HG02840 (cell line): ENCODE results near the gene RAB3B.
"Not testable (repeated sequence)": the region's sequence is repeated elsewhere in the genome, so short reads cannot be mapped to it uniquely, and the experiment has no call there.

Experiments
- ATAC-seq: cut with Tn5 transposase; IDR thresholded peaks from one replicate; pipeline ENCODE4 v1.9.1; 2021; ENCODE audit warnings: mild to moderate bottlenecking, moderate library complexity, moderate number of reproducible peaks; ENCODE audit not compliant: unreplicated experiment, low FRiP score

RAB3B gene

DNA sequence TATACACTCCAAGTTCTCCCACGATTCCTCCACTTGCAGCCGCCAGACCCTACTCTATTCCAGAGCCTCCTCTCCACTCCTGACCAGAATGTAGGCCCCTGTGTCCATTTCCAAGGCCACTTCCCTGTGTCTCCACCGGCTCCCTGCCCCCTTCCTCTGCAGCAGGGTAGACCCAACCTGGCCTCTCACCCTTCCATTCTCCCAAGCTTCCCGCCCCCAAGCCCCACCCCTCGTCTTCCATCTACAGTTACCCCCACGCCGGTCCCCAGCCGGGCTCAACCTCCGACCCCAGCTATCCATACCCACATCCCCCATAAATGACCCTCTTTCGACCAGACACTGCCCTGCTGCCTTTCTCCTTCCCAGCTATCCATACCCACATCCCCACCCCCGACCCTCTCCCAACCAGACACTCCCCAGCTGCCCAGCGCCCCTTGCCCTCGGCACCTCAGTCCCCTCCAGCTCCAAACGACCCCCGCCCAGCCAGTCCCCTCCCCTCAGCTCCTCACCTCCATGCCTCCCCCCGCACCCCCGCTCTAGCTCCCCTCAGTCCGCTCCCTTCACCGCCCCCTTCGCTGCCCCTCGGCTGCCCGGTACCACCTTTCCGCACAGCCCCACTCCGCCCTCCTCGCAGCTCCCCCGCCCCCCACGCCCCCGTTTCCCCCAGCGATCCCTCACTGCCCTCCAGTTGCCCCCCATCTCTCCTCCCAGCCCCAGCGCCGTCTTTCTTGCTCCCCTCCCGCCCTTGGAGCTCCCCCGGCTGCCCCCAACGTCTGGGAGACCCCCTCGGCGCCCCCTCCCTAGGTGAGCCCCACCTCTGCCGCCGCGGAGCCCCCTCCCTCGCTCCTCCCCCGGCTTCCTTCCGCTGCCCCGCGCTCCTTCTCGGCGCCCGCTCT, 670 bp downstream of the RAB3B start:
- ATAC-seq = no peak

DNA sequence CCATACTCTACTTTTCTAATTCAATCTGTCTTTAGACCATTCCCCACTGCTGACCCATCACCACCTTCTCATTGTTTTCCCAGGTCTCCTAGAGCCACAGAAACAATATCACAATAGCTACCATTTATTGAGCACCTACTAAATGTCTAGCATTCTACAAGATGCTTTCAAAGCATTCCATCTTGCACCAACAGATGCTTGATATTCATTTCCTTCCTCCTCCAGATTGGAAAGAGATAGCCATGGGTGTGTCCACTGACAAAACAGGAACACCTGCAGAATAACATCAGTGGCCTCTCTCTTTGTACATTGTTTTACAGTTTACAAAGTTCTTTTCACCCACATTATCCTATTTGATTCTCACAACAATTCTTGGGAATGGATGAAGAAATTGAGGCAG, 2.2 kb downstream of the RAB3B start:
- ATAC-seq = no peak

DNA sequence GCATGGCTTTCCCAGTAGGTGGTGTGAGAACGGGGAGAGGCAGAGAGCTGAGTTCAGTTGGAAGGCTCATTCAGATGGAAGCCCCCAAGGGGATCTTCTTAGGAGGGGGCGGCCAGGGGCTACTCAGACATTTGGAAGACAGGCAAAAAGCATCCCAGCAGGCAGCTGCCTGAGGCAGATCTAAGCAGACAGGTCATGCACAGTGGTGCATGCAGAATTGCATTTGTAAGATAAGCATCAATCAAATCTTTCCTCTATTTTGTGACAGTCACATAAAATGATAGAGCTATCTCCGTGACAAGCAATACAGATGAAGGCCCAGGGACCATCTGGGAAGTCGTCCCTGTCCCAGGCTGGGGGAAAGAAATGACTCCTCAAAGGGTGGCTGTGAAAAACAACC, 3.8 kb downstream of the RAB3B start:
- ATAC-seq = no peak

DNA sequence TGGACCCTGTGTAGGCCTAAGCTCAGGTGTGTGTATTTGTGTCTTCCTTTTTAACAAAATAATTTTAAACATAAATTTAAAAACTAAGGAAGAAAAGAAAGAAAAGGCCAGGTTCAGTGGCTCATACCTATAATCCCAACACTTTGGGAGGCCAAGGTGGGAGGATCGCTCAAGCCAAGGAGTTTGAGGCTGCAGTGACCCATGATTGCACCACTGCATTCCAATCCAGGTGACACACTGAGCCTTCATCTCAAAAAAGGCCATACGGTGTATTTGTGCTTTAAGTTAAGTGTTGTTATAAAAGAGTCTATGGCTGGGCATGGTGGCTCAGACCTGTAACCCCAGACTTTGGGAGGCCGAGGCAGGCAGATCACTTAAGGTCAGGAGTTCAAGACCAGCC, 8.3 kb downstream of the RAB3B start:
- no peak for ATAC-seq

DNA sequence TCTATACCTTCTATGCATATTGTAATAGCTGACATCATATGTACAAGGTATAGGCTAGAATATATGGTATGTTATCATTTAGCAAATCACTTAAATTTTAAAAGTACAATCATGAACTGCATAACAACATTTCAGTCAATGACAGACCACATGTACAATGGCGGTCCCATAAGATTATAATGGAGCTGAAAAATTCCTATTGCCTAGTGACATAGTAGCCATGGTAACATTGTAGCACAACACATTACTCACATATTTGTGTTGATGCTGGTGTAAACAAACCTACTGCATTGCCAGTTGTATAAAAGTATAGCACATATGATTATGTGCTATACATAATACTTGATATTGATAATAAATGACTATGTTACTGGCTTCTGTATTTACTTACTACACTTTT, 8.9 kb downstream of the RAB3B start:
- no peak for ATAC-seq

DNA sequence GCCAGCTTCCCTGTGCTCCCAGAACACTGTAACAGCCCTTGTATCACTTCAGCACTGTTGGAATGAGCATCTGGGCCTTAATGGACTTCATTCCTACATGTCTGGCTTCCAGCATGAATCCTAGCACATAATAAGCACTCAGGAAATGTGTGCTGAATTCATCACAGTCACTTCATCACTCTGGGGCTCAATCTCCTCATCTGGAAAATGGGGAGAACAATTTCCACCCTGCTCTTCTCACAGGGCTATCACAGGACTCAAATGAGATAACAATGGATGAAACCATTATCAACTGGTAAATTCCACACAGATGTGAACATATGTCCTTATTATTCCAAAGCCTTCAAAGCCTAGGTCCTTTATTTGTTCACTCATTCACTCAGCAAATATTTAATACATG, 12.4 kb downstream of the RAB3B start:
- no peak for ATAC-seq

DNA sequence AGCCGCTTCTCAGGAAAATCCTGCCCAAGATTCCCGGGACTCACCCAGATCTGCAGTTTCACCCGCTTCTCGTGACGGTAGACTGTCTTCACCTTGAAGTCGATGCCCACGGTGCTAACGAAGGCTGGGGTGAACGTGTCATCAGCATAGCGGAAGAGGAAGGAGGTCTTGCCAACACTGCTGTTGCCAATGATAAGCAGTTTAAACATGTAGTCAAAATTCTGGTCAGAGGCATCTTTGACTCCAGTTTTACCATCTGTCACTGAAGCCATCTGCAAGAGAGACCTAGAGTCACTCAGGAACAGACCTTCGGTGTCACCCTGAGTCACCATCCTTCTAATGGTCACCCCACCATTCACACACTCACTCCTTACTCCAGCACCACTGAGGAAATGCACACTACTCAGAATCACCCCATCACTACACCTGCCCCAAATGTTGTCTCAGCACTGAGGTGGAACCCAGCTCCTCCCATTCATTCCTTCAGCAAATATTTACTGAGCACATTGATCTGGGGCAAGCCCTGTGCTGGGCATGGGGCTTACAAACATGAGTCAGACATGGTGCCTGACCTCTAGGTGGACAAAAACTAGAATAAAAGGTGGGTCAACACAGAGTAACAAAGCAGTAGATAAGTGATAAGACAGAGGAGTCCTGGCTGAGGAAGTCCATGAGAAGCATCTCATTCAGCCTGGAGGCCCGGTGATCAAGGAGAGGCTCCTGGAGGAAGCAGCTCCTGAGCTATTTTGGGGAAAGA, 13.5 kb downstream of the RAB3B start:
- no peak for ATAC-seq

DNA sequence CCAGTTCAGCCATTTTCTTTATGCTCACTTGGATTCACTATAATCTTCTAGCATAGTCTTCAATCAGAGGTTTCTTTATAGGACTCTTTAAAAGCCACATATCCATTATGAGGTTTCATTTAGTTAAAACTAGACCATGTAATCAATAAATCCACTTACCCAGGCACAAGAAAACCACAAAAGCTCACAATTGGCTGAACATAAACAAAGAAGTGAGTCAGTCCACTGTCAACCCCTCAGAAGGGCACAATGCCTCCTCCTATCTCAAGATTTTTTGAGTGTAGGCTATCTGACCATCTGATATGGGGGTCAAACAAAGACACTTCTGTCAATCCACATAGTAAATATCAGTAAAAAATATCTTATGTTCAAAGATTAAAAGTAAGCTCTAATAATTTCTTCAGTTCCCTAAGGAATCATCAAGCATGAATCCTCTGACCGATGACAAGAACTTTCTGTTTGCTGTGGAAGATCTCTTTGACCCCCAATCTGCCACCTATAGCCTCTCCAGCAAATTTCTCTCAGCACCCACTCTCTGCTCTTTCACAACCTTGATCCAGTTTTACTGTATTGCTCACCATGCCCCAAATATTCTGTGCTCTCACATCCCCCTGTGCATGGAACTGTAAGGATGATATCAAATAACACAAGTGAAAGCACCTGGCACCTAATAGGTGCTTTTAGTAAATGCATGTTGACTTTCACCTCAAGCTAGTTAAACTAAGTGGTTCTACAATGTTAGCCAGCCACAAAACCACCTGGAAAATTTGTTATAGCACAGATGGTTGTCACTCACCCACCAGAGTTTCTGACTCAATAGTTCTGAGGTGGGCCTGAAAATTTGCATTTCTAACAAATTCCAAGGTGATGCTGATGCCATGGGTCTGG, 16.7 kb downstream of the RAB3B start:
- no peak for ATAC-seq

DNA sequence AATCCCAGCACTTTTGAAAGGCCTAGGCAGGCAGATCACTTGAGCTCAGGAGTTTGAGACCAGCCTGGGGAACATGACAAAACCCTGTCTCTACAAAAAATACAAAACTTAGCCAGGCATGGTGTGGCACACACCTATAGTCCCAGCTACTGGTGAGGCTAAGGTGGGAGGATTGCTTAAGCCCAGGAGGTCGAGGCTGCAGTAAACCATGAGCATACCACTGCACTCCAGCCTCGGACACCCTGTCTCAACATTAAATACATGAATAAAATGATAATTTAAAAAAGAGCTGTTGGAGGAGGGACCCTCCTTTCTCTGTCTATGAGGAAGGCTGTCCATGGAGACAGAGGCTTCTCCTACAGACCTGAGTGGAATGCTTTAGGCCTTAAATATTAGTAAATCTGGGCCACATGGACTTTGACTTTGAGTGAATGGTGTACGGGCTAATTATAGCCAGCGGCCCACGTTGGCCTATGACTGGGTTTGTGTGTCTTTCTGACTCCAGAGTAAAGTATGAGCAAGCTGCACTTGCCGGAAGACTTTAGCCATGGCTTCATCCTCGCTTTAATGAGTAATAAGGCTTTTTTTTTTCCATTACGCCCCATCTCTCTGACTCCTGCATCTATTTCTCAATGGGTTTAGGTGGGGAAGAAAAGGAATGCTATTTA, 21.3 kb downstream of the RAB3B start:
- no peak for ATAC-seq

DNA sequence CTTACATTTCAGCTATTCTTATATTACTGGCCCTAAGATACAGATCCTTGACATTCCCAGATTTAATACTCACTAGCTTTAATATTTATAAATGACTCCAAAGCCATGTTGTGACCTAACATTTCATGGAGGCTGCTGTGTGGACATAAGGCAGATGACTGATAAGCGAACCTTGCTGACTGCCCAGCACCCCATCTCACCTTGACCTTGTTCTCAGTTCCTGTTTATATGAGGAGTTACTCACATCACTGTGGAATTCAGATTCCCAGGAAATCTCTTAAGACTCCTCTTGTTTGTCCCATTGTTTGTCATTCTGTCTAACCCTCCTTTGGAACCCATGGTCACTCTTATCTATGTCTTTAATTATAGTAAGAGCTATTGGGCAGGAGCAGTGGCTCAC, 21.9 kb downstream of the RAB3B start:
- ATAC-seq = no peak

DNA sequence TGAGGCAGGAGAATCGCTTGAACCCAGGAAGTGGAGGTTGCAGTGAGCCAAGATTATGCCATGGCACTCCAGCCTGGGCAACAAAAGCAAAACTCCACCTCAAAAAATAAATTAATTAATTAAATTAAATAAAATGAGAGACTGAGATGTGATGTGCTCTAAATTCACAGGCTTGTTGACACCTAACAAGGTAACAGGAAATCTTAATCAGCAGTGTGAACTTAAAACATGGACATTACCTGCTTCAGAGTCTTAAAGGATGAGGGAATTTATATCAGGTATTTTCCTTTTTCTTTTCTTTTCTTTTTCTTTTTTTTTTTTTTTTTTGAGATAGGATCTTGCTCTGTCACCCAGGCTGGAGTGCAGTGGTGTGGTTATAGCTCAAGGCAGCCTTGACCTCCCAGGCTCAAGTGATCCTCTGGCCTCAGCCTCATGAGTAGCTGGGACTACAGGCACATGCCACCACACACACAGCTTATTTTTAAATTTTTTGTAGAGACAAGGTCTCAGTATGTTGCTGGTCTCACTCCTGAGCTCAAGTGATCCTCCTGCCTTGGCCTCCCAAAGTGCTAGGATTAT, 23.2 kb downstream of the RAB3B start:
- ATAC-seq = not testable (repeated sequence)

DNA sequence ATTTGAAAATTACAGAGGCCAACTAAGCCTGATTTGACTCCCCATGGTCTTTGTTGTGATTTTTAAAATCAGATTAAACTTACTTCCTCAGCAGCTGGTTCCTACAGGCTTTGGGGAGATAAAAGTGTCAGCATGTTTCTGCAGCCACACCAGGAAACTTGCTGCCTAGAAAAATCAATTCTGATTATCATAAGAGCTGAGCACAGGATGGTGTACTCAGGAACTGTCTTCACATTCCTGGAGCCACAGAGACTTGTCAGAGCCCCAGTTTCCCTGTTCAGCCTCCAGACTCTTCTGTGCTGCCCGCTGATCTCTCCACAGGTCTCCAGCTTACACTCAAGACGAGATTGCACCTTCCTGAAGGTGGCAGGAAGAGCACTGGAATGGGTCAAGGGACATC, 23.9 kb downstream of the RAB3B start:
- ATAC-seq = no peak

DNA sequence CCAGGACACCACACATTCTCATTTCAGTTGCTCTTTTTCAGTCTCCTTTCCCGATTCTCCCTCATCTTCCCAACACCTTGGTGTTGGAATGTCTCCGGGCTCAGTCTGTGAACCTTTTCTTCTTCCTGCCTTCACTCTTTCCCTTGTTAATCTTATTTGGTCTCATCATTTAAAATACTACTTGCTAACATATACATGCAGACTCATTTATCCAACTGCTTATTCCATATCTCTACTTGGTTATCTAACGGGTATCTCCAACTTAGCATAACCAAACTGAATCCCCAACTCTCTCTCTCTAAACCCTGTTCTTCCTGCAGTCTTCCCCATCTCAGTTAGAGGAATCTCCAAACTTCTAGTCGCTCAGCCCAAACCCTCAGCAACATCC, 26.2 kb downstream of the RAB3B start:
- ATAC-seq = no peak

DNA sequence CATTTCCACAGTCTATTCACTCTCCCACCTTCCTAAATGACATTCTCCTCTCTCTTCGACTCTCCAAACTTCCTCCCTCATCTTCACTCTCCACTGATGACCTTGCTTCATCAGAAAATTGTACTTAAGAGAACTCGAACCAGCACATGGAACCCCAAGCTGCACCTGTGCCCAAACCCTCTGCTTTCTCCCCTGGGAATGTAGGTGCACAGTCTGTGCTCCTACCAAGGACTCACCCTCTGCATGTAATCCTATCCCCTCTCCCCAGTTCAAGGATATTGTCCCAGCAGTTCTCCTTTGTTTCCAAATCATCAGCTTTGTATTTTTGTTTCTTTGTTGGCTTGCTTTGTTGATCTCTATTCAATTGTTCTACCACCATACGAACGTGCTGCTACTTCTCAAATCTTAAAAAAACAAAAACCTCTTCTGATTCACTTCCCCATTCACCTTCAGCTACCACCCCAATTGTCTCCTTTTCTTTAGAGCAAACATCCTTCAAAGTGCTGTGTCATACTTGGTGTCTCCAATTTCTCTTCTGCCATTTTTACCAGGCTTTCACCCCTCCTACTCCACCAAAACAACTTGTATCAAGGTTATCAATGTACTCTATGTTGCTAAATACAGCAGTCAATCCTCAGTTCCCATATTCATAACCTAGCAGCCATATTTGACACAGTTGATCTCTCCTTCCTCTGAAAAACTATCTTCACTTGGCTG, 26.8 kb downstream of the RAB3B start:
- ATAC-seq = no peak

DNA sequence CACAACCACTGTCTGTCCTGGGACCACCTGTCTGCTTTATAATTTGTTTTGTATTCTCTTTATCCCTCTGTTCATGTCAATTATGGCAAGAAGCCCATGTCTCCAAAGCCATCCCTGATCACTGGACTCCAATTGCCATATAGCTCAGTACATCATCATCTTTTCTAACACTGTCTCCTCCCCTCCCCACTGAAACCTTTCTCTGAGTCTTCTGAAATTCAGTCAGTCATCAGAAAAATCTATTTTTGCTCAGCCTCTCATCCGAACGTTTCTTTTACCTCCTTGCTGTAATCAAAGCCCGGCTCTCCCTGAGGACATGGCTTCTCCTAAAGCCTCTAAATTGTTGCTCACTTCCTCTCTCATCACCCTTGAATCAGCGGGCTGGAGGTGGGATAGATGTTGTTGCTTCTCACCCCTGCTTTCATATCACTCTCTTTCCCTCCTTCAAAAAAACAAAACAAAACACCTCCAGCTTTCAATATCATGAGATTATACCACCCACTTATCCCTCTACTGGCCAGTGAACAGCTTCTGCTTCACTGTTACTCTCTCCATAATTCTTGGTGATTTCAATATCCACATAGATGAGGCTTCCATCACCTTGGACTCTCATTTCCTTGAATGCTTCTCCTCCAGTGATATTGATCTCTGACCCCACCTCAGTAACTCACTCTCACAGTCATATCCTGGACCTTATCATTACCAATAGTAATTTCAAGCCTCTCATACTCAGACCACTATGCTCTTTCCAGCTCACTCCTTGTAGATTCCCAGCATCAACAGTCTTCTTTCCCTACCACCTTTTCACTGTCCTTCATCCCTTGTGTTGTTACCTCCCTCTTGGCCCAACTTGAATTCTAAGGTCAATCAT, 27.8 kb downstream of the RAB3B start:
- no peak for ATAC-seq

DNA sequence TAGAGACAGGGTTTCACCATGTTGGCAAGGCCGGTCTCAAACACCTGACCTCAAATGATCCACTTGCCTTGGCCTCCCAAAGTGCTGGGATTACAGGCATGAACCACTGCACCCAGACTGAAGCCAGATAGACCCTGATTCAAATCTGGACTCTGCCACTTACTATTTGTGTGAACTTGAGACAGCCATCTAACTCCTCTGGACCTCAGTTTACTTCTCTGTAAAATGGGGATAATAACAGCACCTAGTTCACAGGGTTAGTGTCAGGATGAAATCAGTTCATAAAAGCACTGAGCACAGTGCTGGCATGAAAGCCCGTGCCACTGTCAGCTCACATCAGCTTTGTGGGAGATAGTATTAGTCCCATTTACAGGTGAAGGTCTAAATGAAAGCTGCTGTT, 28.5 kb downstream of the RAB3B start:
- ATAC-seq = no peak

DNA sequence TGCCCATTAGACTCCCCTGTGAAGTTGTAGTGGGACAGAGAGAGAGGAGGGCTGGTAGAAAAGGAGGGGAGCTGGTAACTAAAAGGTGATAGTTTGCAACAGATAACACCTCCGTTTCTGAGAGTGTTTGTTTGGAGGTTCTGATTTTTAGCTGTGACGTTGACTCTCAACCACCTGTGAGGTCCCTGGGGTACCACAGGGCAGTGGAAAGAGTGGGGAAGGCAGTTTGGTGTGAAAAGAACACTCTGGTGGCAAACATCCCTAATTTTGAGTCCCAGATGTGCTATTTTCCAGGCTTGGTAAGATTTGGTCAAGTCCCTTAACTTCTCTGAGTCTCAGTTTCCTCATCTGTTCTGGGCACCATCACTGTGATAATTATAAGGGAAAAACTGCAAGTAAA, 29.3 kb downstream of the RAB3B start:
- ATAC-seq = no peak

DNA sequence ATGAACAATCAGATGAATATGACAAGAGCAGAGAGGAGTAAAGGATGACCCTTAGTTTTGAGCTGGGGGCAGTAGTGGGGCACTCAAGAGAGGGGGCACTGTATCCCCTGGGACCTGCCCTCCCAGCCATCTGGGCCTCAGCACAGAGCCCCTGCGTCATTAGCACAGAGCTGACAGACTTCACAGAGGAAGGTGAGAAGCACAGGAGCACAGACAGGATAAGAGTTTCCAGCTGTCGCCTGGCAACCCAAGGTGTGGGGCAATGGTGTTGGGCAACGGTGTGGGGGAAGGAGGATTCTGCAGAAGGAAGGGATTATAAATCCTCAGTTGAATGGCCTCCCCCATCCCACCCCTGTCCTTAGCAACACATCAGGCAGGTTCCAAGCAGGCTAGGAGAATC, 30.2 kb downstream of the RAB3B start:
- ATAC-seq = no peak
